ENCODE measurements around the gene ETV7.

ETV7 gene

GRCh38 chr6:36431197-36431596 lies 43.7 kb upstream of the ETV7 start:
- TF ChIP-seq ZNF8 (CRISPR knock-in tag; IDR thresholded peaks at IDR 0.05) (no peak), PPARA (CRISPR knock-in tag; IDR thresholded peaks at IDR 0.05; ENCODE audit: borderline replicate concordance) (no peak), ZC3H10 (CRISPR knock-in tag; IDR thresholded peaks at IDR 0.05) (no peak), ISL1 (CRISPR knock-in tag; IDR thresholded peaks at IDR 0.05) (no peak), ZFP30 (CRISPR knock-in tag; IDR thresholded peaks at IDR 0.05) (no peak), ZFP3 (CRISPR knock-in tag; IDR thresholded peaks at IDR 0.05) (no peak), ZNF70 (CRISPR knock-in tag; IDR thresholded peaks at IDR 0.05) (no peak), POU6F1 (CRISPR knock-in tag; IDR thresholded peaks at IDR 0.05; ENCODE audit: borderline replicate concordance, low read depth) (no peak), ESRRG (CRISPR knock-in tag; IDR thresholded peaks at IDR 0.05) (no peak), CSDC2 (CRISPR knock-in tag; IDR thresholded peaks at IDR 0.05) (no peak), GLIS3 (CRISPR knock-in tag; IDR thresholded peaks at IDR 0.05) (no peak), RARB (CRISPR knock-in tag; IDR thresholded peaks at IDR 0.05) (no peak), OSR1 (CRISPR knock-in tag; IDR thresholded peaks at IDR 0.05) (no peak)
- no peak for ATAC-seq

- TF ChIP-seq ZNF70 (CRISPR knock-in tag; IDR thresholded peaks at IDR 0.05) (no peak), RARB (CRISPR knock-in tag; IDR thresholded peaks at IDR 0.05) (no peak), TOX (CRISPR knock-in tag; IDR thresholded peaks at IDR 0.05; ENCODE audit: borderline replicate concordance) (no peak), ISL1 (CRISPR knock-in tag; IDR thresholded peaks at IDR 0.05) (no peak), CSRNP3 (CRISPR knock-in tag; IDR thresholded peaks at IDR 0.05) (no peak), TSHZ2 (CRISPR knock-in tag; IDR thresholded peaks at IDR 0.05) (no peak), SNAI2 (CRISPR knock-in tag; IDR thresholded peaks at IDR 0.05) (no peak), CREB5 (CRISPR knock-in tag; IDR thresholded peaks at IDR 0.05; ENCODE audit: low read depth) (no peak)
- ATAC-seq: no peak
Measured at GRCh38 chr6:36430351-36430750, 42.9 kb upstream of the ETV7 start.

GRCh38 chr6:36428911-36429310 lies 41.4 kb upstream of the ETV7 start:
- ATAC-seq: no peak
- TF ChIP-seq CREB5 (CRISPR knock-in tag; IDR thresholded peaks at IDR 0.05; ENCODE audit: low read depth) (no peak), ISL1 (CRISPR knock-in tag; IDR thresholded peaks at IDR 0.05) (no peak), ARNTL (CRISPR knock-in tag; IDR thresholded peaks at IDR 0.05; ENCODE audit: borderline replicate concordance, low read depth) (no peak), RARB (CRISPR knock-in tag; IDR thresholded peaks at IDR 0.05) (no peak), TCF4 (CRISPR knock-in tag; IDR thresholded peaks at IDR 0.05; ENCODE audit: borderline replicate concordance) (no peak), PATZ1 (CRISPR knock-in tag; IDR thresholded peaks at IDR 0.05; ENCODE audit: borderline replicate concordance) (no peak), ZFP3 (CRISPR knock-in tag; IDR thresholded peaks at IDR 0.05) (no peak), ESRRG (CRISPR knock-in tag; IDR thresholded peaks at IDR 0.05) (no peak), ZFP30 (CRISPR knock-in tag; IDR thresholded peaks at IDR 0.05) (no peak), PPARA (CRISPR knock-in tag; IDR thresholded peaks at IDR 0.05; ENCODE audit: borderline replicate concordance) (no peak), POU6F1 (CRISPR knock-in tag; IDR thresholded peaks at IDR 0.05; ENCODE audit: borderline replicate concordance, low read depth) (no peak), CSDC2 (CRISPR knock-in tag; IDR thresholded peaks at IDR 0.05) (no peak), ZNF565 (CRISPR knock-in tag; conservative IDR thresholded peaks at IDR 0.05; ENCODE audit: low read depth) (no peak), ZNF8 (CRISPR knock-in tag; IDR thresholded peaks at IDR 0.05) (no peak), ZC3H10 (CRISPR knock-in tag; IDR thresholded peaks at IDR 0.05) (no peak)
